Right lobe of liver (tissue), 5 donors: ENCODE data around the gene NCF1. TPM values are rescaled to one million over a fixed set of nuclear protein-coding genes. Genes with fewer than 3 reads are reported as not detected.

Source experiments
- total RNA-seq, 6 experiments: library from RNA; depleted of rRNA in 2 of 6; stranded (reverse); fragments of >200 nt in 2 of 6; fragmentation: NEBNext Ultra II Directional in 3 of 6; extraction: Animal tissue kit (Norgen Biotek cat#: 25700) in 3 of 6; gene quantifications; one replicate each; pipeline versions ENCODE4 v1.1.0 to v1.2.4, GENCODE V29; 2016 to 2023
- donor health status: DM: no; HTN: no; CAD: no.
- donor health status: DM: no; HTN: no; CAD: no.
- donor health status: DM: no; HTN: yes; CAD: no.
- donor health status: DM: no; HTN: yes; CAD: no.

The NCF1 gene
- total RNA-seq, 6 experiments from 2014 or later, result 0.37 to 6.0 (median 1.0) TPM

Other genes starting within 250 kb of the NCF1 start
- gene GTF2I, start 116.3 kb upstream of the NCF1 start, total RNA-seq, result 100 to 1,000 TPM in 2 of 6 experiments, 10 to 100 TPM in 4; 59.0 to 116 (median 90.9) TPM
- 10 to 100 TPM in 1 of 6 experiments, 1 to 10 TPM in 5; 1.3 to 13.9 (median 7.7) TPM for gene GTF2IRD2, start 77.6 kb downstream of the NCF1 start, total RNA-seq
- gene CASTOR2, start 190.7 kb downstream of the NCF1 start, total RNA-seq, result 10 to 100 TPM in 1 of 6 experiments, 1 to 10 TPM in 5; 2.1 to 10.2 (median 2.8) TPM